Posterior vena cava (tissue), 2 donors: Measurements from ENCODE around the gene CCN2. TPM values are rescaled to one million over a fixed set of nuclear protein-coding genes. Genes with fewer than 3 reads are reported as not detected.

ENCODE experiments used
- DNase-seq: peaks from one replicate; pipeline ENCODE4 v3.0.0-alpha.2; 2020; ENCODE audit warnings: low spot score
- intact Hi-C, 2 donors: fragments of 100-400 bp; cut with DNase I; formaldehyde crosslinking; loops; one replicate each; pipeline versions ENCODE4 v1.14.1 to v1.14.2; 2022 to 2023
- long read RNA-seq, 2 donors: library from polyadenylated mRNA; unstranded; transcript quantifications; one replicate each; pipeline ENCODE4 v2.0.0, GENCODE V29; 2020 to 2021
- total RNA-seq, 2 donors: library from RNA; stranded (reverse); fragmentation: NEBNext Ultra II Directional; extraction: Animal tissue kit (Norgen Biotek cat#: 25700); gene quantifications; one replicate each; pipeline ENCODE4 v1.2.1, GENCODE V29; 2021
- donor health status: DM: yes; HTN: yes; CAD: no.
- donor health status: DM: yes; HTN: yes; CAD: no.

The CCN2 gene, protein sequence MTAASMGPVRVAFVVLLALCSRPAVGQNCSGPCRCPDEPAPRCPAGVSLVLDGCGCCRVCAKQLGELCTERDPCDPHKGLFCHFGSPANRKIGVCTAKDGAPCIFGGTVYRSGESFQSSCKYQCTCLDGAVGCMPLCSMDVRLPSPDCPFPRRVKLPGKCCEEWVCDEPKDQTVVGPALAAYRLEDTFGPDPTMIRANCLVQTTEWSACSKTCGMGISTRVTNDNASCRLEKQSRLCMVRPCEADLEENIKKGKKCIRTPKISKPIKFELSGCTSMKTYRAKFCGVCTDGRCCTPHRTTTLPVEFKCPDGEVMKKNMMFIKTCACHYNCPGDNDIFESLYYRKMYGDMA
- 100 to 1,000 TPM; 357 to 408 TPM for total RNA-seq
- long read RNA-seq, donor 1, transcript CTGF-201 (5 exons, 2,339 nt), result major isoform, 203 of 275 reads
- long read RNA-seq, donor 1, partial matches to known transcripts, result 66 of 275 reads
- long read RNA-seq, donor 1, other reads (novel, unspliced or antisense), result 6 of 275 reads
- long read RNA-seq, donor 2, transcript CTGF-201 (5 exons, 2,339 nt), result major isoform, 105 of 239 reads
- long read RNA-seq, donor 2, partial matches to known transcripts, result 84 of 239 reads
- long read RNA-seq, donor 2, other reads (novel, unspliced or antisense), result 50 of 239 reads

GRCh38 chr6:131950767-131951575 is at the start of gene CCN2:
Gene CCN2, minus strand, starts transcription at chr6:131951372. Its CDS starts 200 bp downstream, at chr6:131951172.
- DNase-seq, result peak; percentile 95
- intact Hi-C loops, result no loop called here

- no peak for DNase-seq
- intact Hi-C loops, result no loop called here
These were observed 49.1 kb upstream of the CCN2 start for GRCh38 chr6:132000296-132000695.

GRCh38 chr6:131999545-132000146 is 48.5 kb upstream of the CCN2 start:
- intact Hi-C loops, result no loop called here
- no peak for DNase-seq

GRCh38 chr6:131998255-131998982 is 47.2 kb upstream of the CCN2 start:
- DNase-seq, result no peak
- intact Hi-C loops, result no loop called here

- intact Hi-C loops, result no loop called here
- DNase-seq, result no peak
These were observed 46.4 kb upstream of the CCN2 start for GRCh38 chr6:131997429-131998153.

- intact Hi-C loops, result no loop called here
- DNase-seq, result no peak
These were observed 44.7 kb upstream of the CCN2 start for GRCh38 chr6:131995917-131996316.

DNA sequence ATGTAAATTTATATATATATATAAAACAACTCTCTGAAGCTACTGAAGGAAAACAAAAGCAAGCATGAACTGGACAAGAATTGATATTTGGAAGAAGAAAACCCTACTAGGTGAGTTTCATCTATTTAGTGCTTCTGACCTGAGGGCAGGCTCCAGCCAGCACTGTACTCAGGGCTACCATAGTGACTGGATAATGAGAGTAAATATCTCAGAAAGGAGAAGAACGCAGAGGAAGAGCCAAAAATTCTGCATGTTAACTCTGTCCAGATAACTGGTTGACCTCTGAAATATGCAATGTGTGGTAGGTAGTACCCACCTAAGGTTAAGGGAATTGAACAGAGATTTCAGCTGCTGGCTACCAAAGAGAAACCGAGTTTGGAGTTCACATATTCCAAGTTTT is 41.4 kb upstream of the CCN2 start:
- intact Hi-C loops, result no loop called here
- DNase-seq, result no peak

- intact Hi-C loops, result no loop called here
- no peak for DNase-seq
These were observed 37.9 kb upstream of the CCN2 start for GRCh38 chr6:131989036-131989435.

GRCh38 chr6:131982740-131983259 is 31.6 kb upstream of the CCN2 start:
- DNase-seq, result no peak
- intact Hi-C loops, result no loop called here

GRCh38 chr6:131981624-131981978 is 30.4 kb upstream of the CCN2 start:
- DNase-seq, result no peak
- intact Hi-C loops, result no loop called here

DNA sequence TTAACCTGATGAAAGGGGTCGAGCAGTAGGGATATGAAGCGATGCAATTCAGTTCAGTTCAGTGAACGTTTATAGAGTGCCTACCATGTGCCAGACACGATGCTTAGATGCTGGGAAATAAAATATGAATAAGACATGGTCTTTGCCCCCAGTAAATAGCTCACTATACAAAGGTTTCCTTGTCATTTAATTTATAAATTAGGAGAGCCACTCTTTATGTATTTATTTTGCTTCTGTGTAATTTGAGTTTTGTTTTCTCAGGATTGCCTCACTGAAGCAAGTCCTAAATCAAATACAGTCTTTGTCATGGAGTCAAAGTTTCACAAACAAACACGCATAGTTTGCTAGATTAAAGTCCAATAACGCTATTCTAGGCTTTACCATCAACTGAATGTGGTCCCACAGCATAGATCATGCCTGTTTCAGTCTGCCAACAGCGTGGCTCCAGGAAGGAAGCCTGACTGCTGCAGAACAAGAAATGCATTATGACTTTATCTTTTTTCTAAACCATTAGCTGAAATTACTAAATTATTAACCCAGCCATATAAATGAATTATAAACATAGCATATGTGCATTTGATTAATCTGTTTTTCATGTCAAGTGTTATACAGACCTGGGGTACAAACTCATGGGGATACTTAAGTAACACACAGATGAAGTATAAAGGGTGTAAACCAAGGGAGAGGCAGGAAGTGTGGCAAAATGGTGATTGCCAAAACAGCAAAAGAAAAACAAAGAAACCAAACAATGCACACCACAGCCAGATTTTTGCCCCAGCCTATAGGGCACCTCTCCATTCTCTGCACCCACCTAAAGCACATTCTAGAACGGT is 29.8 kb upstream of the CCN2 start:
- intact Hi-C loops, result no loop called here
- DNase-seq, result no peak

- DNase-seq, result no peak
- intact Hi-C loops, result no loop called here
These were observed 29.2 kb upstream of the CCN2 start for GRCh38 chr6:131980338-131980790.

- intact Hi-C loops, result no loop called here
These were observed 28.6 kb upstream of the CCN2 start for GRCh38 chr6:131979515-131980337.

DNA sequence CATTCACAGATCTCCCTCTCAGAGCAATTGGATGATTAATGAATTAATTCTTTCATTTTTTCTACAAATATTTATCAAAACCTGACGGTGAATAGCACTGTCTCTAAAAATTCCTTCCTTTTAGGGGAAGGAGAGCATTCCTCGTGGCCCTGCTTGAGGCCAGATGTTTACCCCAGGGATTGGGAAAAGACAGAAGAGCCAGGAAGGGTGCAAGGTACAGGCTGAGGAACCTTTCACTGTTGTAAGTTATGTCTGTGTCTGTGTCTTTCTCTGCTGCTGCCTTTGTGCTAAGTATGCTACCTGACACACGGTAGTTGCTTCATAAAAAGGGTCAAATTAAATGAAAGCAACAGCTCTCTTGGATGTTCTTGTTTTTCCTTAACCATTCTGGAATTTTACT is 27.4 kb upstream of the CCN2 start:
- DNase-seq, result no peak
- intact Hi-C loops, result no loop called here

More at GRCh38 chr6:131979515-131980337, 28.6 kb upstream of the CCN2 start:
- DNase-seq, result no peak

- intact Hi-C loops, result no loop called here
- DNase-seq, result no peak
These were observed 25.4 kb upstream of the CCN2 start for GRCh38 chr6:131976545-131977061.

- no peak for DNase-seq
- intact Hi-C loops, result no loop called here
These were observed 21.6 kb upstream of the CCN2 start for GRCh38 chr6:131972741-131973140.
